Kidney epithelial cell (primary cell): ENCODE data around the gene HOXC11. TPM values are rescaled to one million over a fixed set of nuclear protein-coding genes. Genes with fewer than 3 reads are reported as not detected.
A peak's percentile ranks its signal among the peaks of the same experiment; 100 is the strongest.

Experiments used
- DNase-seq: peaks from one replicate; pipeline ENCODE4 v3.0.0-alpha.2; 2010; ENCODE audit warnings: low read depth
- H3K27me3 ChIP-seq: 2 replicates; pipeline ENCODE4 v1.6.0; 2011; ENCODE audit warnings: low read length; ENCODE audit not compliant: control insufficient read depth, insufficient read depth
- H3K36me3 ChIP-seq: 2 replicates; pipeline ENCODE4 v1.5.1; 2011; ENCODE audit warnings: low read length; ENCODE audit not compliant: control insufficient read depth, insufficient read depth
- H3K4me3 ChIP-seq: 2 replicates; pipeline ENCODE4 v1.5.1; 2011; ENCODE audit warnings: low read depth, mild to moderate bottlenecking, control low read depth, low read length
- CTCF ChIP-seq: IDR thresholded peaks from 2 replicates; pipeline ENCODE4 v1.5.1; 2011; ENCODE audit warnings: mild to moderate bottlenecking, moderate library complexity, low read length, control low read depth, inconsistent platforms; ENCODE audit not compliant: insufficient read depth, poor library complexity, severe bottlenecking
- total RNA-seq: library from RNA; depleted of rRNA; stranded (reverse); fragments of >200 nt; gene quantifications from 2 replicates; pipeline ENCODE4 v1.2.3, GENCODE V29; 2015

Gene HOXC11
- total RNA-seq, 1 donor from 2014 or later = 0.58 TPM

GRCh38 chr12:53997204-53998109, 24.5 kb downstream of the HOXC11 start:
- H3K4me3 ChIP-seq = peak overlapping the region; percentile 52
- no peaks in the 10 kb centered on the region for H3K36me3 ChIP-seq
- H3K27me3 ChIP-seq = peaks cover 48% of the 10 kb centered on the region
- DNase-seq = no peak
- no peak for TF ChIP-seq CTCF

- no peak for TF ChIP-seq CTCF
- Histone ChIP-seq H3K27me3 (peaks cover 46% of the 10 kb centered on the region), H3K36me3 (no peaks in the 10 kb centered on the region), H3K4me3 (peak overlapping the region; percentile 52)
- DNase-seq = no peak
Measured at GRCh38 chr12:53998110-53998899, 25.4 kb downstream of the HOXC11 start.

- no peak for DNase-seq
- H3K36me3 ChIP-seq = no peaks in the 10 kb centered on the region
- H3K4me3 ChIP-seq = peak overlapping the region; percentile 62
- peaks cover 44% of the 10 kb centered on the region for H3K27me3 ChIP-seq
- no peak for TF ChIP-seq CTCF
Measured at GRCh38 chr12:53998900-53999236, 25.9 kb downstream of the HOXC11 start.

- H3K4me3 ChIP-seq = peak overlapping the region; percentile 62
- no peaks in the 10 kb centered on the region for H3K36me3 ChIP-seq
- peaks cover 39% of the 10 kb centered on the region for H3K27me3 ChIP-seq
- no peak for DNase-seq
- TF ChIP-seq CTCF = no peak
Measured at GRCh38 chr12:53999559-54000115, 26.7 kb downstream of the HOXC11 start.

- Histone ChIP-seq H3K4me3 (peak within 1 kb of the TSS; percentile 62), H3K36me3 (no peaks in the 10 kb centered on the region), H3K27me3 (peaks cover 33% of the 10 kb centered on the region)
- no peak for DNase-seq
- no peak for TF ChIP-seq CTCF
Measured at GRCh38 chr12:54000116-54001114, 27.5 kb downstream of the HOXC11 start, which contains the start of gene HOXC9. Gene HOXC9, plus strand, starts transcription at chr12:54000161. Its CDS starts 28 bp downstream, at chr12:54000189.
